ENCODE data around the gene C8A. TPM values are rescaled to one million over a fixed set of nuclear protein-coding genes. Genes with fewer than 3 reads are reported as not detected.

C8A gene
- total RNA-seq, 6 donors from 2014 or later, result 0.09 TPM; not detected in 5

- H3K4me3 ChIP-seq, result no peak overlapping the region
- H3K27ac ChIP-seq, result no peak overlapping the region
- H3K9me3 ChIP-seq, result no peaks in the 10 kb centered on the region
- 75 to 83% methylated on average over 2 of the region's 2 CpGs for WGBS, 2 donors
- H3K27me3 ChIP-seq, result no peaks in the 10 kb centered on the region
- TF ChIP-seq CTCF (IDR thresholded peaks at IDR 0.05), result no peak
- TF ChIP-seq POLR2A (IDR thresholded peaks at IDR 0.05), result no peak
- TF ChIP-seq POLR2AphosphoS5 (IDR thresholded peaks at IDR 0.05), result no peak
- no peak for TF ChIP-seq EP300 (IDR thresholded peaks at IDR 0.05)
- peaks cover 0 to 3% (median 0%) of the 10 kb centered on the region in 4 donors for H3K4me1 ChIP-seq
- DNase-seq (no peak), ATAC-seq (ENCODE audit: low FRiP score in 2 of 2) (no peak)
- H3K36me3 ChIP-seq, result no peaks in the 10 kb centered on the region
Observed at GRCh38 chr1:56898005-56898373, 43.4 kb downstream of the C8A start.

GRCh38 chr1:56898879-56899278, 44.3 kb downstream of the C8A start:
- Histone ChIP-seq H3K4me3 (no peak overlapping the region), H3K36me3 (no peaks in the 10 kb centered on the region), H3K27ac (no peak overlapping the region), H3K9me3 (no peaks in the 10 kb centered on the region), H3K27me3 (no peaks in the 10 kb centered on the region), H3K4me1 (peaks cover 0 to 3% (median 0%) of the 10 kb centered on the region in 4 donors)
- WGBS, 2 donors, result 54 to 62% methylated on average over 2 of the region's 2 CpGs
- TF ChIP-seq POLR2AphosphoS5 (IDR thresholded peaks at IDR 0.05) (no peak), POLR2A (IDR thresholded peaks at IDR 0.05) (no peak), CTCF (IDR thresholded peaks at IDR 0.05) (no peak), EP300 (IDR thresholded peaks at IDR 0.05) (no peak)
- no peak for ATAC-seq (ENCODE audit: low FRiP score in 2 of 2)
- no peak for DNase-seq

GRCh38 chr1:56901716-56902115, 47.1 kb downstream of the C8A start:
- ATAC-seq (ENCODE audit: low FRiP score in 2 of 2) (peak in 1 of 2 donors; percentile 48), DNase-seq (no peak)
- Histone ChIP-seq H3K9me3 (no peaks in the 10 kb centered on the region), H3K4me3 (no peak overlapping the region), H3K27me3 (no peaks in the 10 kb centered on the region), H3K4me1 (peaks cover 0 to 3% (median 0%) of the 10 kb centered on the region in 4 donors), H3K27ac (no peak overlapping the region), H3K36me3 (no peaks in the 10 kb centered on the region)
- TF ChIP-seq POLR2A (IDR thresholded peaks at IDR 0.05) (no peak), EP300 (IDR thresholded peaks at IDR 0.05) (peak in 1 of 4 donors; percentile 81), CTCF (IDR thresholded peaks at IDR 0.05) (no peak), POLR2AphosphoS5 (IDR thresholded peaks at IDR 0.05) (no peak)
- WGBS, 2 donors, result 23 to 31% methylated on average over 3 of the region's 3 CpGs

GRCh38 chr1:56903778-56904177, 49.2 kb downstream of the C8A start:
- no peak overlapping the region for H3K4me3 ChIP-seq
- 74 to 81% methylated on average over 1 of the region's 1 CpG for WGBS, 2 donors

More at GRCh38 chr1:56903778-56904177, 49.2 kb downstream of the C8A start:
- H3K27ac ChIP-seq, result no peak overlapping the region
- H3K36me3 ChIP-seq, result no peaks in the 10 kb centered on the region
- H3K4me1 ChIP-seq, result peaks cover 0 to 3% (median 0%) of the 10 kb centered on the region in 4 donors
- H3K27me3 ChIP-seq, result no peaks in the 10 kb centered on the region
- H3K9me3 ChIP-seq, result no peaks in the 10 kb centered on the region
- DNase-seq (no peak), ATAC-seq (ENCODE audit: low FRiP score in 2 of 2) (no peak)
- TF ChIP-seq EP300 (IDR thresholded peaks at IDR 0.05), result no peak
- TF ChIP-seq CTCF (IDR thresholded peaks at IDR 0.05), result no peak
- no peak for TF ChIP-seq POLR2AphosphoS5 (IDR thresholded peaks at IDR 0.05)
- no peak for TF ChIP-seq POLR2A (IDR thresholded peaks at IDR 0.05)
